Myocyte (in vitro differentiated cells): ENCODE measurements around the gene NPVF. TPM values are rescaled to one million over a fixed set of nuclear protein-coding genes. Genes with fewer than 3 reads are reported as not detected.
A peak's percentile ranks its signal among the peaks of the same experiment; 100 is the strongest.

ENCODE experiments used
- DNase-seq: peaks from one replicate; pipeline ENCODE4 v3.0.0-alpha.2; 2012; ENCODE audit warnings: low read depth
- total RNA-seq: library from RNA; depleted of rRNA; stranded (reverse); fragments of >200 nt; gene quantifications from 2 replicates; pipeline ENCODE4 v1.2.3, GENCODE V29; 2014

Gene NPVF
- total RNA-seq, 1 donor from 2014 or later, result not detected

GRCh38 chr7:25235471-25235870, 7.2 kb upstream of the NPVF start:
- DNase-seq, result no peak

- no peak for DNase-seq
Observed at GRCh38 chr7:25234336-25234735, 6.0 kb upstream of the NPVF start.

DNA sequence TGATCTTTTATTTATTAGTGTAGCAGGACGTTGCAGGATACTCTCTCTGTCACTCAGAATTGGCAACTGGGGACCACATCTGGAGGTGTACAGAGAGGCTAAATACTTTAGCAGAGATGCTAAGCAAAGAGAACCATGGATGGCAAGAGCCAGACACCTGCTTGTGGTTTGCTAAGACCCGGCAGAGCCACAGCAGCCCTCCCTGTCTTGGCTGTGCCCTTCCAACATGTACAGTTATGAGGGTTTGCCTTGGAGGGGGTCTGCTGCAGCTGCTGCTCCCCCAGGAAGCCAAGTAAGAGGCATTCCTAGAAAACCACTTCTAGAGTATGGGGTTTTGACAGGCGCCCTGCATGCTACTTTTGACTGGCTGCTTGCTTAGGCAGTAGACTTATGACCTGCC, 5.1 kb downstream of the NPVF start:
- peak; percentile 19 for DNase-seq

GRCh38 chr7:25222666-25223065, 5.6 kb downstream of the NPVF start:
- no peak for DNase-seq

DNA sequence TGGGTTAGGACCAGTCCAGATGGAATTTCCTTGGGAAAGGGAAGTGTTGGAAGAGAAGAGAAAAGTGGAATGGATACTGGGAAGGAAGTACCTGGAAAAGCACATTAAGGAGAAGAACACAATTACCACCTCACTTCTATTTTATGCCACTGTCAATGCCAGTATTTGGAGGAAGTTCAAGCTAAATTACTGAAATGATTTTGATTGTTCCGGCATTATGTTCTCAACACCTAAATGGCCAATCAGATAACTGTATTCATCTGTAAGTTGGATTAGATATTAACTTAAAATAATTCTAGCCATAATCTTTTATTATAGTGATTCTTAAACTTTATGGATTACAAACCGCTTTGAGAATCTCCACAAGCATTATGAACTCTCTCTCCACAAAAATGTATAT, 7.3 kb downstream of the NPVF start:
- no peak for DNase-seq

GRCh38 chr7:25218191-25218590, 10.1 kb downstream of the NPVF start:
- DNase-seq, result no peak

DNA sequence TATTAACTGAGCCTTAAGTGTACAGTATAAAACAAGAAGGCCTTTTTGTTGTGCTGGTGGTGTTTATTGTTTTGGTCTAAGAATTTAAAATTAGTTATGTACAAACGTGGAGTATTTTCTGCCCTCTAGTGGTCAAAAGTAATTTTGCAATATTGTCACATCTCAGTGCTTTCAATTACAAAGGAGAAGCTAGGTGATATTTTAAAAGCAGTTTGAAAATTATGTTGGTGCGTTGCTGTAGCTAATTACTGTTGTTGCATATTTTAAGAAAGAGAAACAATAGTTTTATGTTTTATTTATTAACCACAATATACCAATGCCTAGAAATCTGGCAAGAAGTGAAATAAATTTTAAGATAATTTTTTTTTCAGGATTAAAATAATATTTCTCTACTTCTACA, 11.4 kb downstream of the NPVF start:
- peak; percentile 77 for DNase-seq

GRCh38 chr7:25215694-25216335, 12.5 kb downstream of the NPVF start:
- DNase-seq, result no peak

DNA sequence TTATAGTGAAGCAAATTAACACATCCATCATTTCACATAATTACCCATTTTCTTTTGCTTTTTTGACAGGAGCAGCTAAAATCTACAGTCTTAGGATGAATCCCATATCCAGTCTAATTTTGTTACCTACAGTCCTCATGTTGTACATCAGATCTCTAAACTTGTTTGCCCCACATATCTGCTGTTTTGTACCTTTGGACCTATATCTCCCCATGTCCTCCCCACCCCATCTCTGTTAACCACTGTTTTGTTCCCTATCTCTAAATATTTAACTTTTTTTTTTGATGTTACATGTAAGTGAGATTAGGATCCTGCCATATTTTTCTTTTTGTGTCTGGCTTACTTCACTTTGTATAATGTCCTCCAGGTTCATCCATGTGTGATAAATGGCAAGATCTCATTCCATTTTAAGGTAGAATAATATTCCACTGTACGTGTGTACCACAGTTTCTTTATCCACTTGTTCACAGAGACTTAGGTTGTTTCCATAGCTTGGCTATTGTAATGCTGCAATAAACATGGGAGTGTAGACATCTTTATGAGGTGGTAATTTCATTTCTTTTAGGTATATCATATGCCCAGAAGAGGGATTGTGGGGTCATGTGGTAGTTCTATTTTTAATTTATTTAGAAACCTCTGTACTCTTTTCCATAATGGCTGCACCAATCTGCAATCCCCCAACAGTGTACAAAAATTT, 19.6 kb downstream of the NPVF start:
- no peak for DNase-seq

DNA sequence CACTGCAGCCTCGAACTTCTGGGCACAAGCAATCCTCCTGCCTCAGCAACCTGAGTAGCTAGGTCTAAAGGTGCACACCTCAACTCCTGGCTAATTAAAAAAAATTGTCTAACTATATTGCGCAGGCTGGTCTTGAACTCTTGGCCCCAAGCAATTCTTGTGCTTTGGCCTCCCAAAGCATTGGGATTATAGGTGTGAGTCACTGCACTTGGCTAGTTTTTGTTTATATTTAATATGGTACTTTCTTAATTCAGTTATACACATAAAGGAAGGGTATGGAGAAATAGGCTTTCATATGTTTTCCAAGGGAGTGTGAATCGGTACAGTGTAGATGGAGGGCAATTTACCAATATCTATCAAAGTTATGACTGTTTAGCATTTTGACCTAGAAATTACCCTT, 20.4 kb downstream of the NPVF start:
- no peak for DNase-seq

DNA sequence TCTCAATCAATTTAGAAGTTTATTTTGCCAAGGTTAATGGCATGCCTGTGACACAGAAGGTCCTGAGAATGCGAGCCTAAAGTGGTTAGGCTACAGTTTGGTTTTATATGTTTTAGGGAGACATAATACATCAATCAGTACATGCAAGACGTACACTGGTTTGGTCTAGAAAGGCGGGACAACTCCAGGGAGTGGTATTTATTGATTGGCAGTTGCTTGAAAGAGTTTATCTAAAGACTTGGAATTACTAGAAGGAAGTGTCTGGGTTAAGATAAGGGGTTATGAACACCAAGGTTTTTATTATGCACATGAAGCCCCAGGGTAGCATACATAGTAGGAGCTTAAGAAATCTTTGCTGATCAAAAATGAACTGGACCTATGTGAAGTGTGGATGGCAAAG, 21.5 kb downstream of the NPVF start:
- no peak for DNase-seq

DNA sequence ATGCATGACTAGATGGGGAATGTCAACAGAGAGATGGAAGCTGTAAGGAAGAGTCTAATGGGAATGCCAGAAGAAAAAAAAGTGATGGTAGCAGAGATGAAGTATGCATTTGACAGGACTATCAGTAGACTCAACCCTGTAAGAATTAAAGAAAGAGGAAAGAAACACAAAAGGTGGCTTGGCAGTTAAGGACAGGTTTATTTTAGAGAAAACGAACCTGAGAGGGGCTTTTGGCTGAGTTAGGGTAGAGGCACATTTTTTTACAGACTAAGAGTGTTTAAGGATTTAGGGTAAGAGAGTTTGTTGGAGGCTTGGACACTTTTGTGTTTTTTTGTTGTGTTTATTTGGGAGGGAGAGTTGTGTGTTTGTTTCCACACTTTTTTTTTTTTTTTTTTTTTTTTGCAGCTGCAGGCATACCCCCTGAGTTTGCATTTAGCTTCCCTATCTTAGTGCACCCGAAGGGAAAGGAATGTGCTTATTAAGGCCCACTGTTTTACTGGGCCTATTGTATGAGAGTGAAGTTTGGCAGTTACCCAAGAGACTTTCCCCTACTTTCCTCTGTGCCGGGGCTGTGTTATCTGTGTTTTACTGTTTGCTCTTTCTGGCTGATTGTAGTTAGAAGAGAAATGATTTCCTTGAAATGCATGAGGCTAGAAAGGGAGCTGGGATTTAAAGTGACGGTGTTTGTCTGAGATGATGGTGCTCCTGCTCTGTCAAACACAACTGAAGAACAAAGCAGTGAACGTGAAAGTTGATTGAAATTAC, 32.0 kb downstream of the NPVF start:
- no peak for DNase-seq

DNA sequence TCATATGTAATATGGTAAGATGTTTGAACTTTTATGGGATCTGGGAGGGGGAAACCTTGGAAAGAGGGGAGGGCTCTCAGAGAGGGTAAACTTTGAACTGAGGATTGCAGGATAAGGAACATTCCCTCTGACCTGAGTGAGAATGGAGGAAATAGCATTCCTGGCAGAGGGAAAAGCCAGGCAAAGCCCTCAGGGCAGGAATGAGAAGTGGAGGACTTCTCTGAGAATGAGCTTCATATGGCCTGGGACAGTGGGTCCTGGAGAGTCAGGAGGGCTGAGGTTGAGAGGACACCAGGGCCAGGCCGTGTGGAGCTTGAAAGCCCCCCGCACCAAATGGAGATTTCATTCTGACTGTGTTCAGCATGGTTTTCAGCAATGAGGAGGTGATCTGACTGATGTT, 34.2 kb downstream of the NPVF start:
- no peak for DNase-seq

- no peak for DNase-seq
Observed at GRCh38 chr7:25192043-25192442, 36.2 kb downstream of the NPVF start.

- DNase-seq, result no peak
Observed at GRCh38 chr7:25189197-25189596, 39.1 kb downstream of the NPVF start.

DNA sequence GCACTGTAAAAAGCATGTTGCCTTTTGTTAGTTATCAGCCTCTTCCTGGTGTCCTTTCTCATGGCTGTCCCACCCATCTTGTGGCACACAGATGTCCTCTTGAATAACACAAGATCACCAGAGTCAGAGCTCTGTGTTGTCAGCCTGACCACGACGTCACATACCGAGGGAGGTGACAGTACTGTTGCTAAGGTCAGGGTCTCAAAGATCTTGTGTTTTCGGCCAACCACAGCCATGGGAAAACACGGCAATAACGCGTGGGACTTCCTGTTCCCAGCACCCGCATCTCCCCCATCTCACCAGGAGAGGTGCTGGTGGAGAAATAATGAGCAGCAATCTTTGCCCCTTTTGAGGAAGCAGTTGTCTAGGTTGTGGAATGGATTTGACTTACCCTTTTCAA, 40.4 kb downstream of the NPVF start:
- peak; percentile 5 for DNase-seq

GRCh38 chr7:25186436-25186835, 41.9 kb downstream of the NPVF start:
- DNase-seq, result no peak

DNA sequence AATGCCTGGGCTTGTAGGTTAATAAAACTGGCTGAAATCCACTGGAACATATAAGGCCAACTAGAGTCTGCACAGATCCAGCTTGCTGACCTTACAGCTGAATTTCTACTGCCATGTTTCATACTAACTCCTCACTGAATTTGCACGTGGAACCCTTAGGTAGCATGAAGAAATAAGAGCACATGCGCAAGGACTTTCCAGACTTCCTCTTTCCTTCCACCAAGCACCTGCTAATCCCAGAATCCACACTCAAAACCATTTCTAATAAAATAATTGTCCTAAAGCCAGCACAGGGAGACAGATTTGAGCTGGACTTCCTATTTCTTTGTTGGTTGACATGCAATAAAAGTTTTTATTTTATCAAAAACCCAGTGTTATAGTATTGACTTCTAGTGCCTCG, 46.8 kb downstream of the NPVF start:
- no peak for DNase-seq

GRCh38 chr7:25180946-25181345, 47.3 kb downstream of the NPVF start:
- DNase-seq, result peak; percentile 13

- DNase-seq, result no peak
Observed at GRCh38 chr7:25180592-25180923, 47.7 kb downstream of the NPVF start.

DNA sequence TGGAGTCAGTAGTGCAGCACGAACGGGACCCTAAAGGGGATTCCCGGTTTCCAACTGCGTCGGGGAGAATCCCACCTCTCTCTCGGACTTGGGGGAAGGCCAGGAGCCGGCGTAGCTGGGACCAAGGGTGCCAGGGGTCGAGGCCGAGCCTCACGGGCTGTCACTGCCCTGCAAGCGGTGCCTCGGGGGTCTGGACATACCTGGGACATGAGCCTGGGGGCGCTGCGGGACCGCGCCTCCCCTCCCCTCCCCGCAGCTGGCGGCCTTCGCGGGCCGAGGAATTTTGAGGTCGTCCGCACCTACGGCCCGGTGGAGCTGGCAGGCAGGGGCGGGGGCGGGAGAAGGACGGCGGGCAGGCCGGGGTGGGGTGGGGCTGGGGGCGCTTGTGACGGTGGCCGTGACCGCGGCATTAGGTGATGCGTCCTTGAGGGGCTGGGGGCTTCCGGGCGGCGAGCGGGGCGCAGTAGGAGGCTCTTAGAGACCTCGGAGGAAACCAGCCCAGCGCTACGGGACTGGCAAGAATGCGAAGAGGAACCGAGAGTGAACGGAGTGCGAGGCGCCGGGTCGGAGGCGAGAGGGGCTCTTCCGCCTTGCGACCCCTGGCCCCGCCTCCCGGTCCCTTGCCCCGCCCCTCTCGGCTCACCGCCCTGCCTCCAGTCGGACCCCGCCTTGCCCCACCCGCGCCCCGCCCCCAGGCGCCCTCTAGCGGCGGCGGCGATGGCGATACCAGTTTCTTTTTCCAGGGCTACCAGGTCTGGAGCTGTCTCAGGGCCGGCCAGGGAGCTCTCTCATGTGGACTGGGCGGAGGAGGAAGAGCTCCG, 48.3 kb downstream of the NPVF start:
- peak; percentile 91 for DNase-seq

DNA sequence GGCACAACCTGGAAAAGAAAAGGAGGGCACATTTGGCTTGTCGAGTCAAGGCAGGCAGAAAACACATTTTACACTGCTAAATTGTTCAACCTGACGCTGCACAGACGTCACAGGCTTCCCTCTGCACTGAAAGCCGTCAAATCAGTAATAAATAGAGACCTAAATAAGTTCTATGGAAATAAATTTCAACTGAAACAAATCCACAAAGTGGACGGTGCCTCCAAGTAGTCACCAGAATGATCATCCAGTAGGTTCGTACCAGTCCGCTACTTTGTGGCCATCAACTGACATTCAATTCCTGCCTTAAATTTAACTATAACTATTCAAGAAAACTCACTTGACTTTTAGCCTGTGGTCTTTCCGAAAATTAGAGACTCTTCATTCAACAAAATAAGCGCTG, 49.0 kb downstream of the NPVF start:
- DNase-seq, result no peak
